HepG2 (cell line): ENCODE results near the gene PLEKHB1. TPM values are rescaled to one million over a fixed set of nuclear protein-coding genes. Genes with fewer than 3 reads are reported as not detected.

Experiments used
- ATAC-seq: fragments of 200-7000 bp; cut with Tn5 transposase; 3 replicates; pipeline ENCODE4 v1.9.1; 2020; ENCODE audit warnings: mild to moderate bottlenecking, moderate library complexity
- BruUV-seq: library from RNA; stranded (reverse); fragments of 400-500 nt; replicated peaks from 2 replicates; lab custom pipeline; 2021; lab: Mats Ljungman, UMichigan
- CTCF ChIA-PET: fragments of 300-600 bp; formaldehyde crosslinking; extraction: SDS; loops from one replicate; lab custom pipeline; 2021; ENCODE audit warnings: low total read pairs, inconsistent platforms, low intra/inter-chr PET ratio; lab: Yijun Ruan, JAX
- POLR2A ChIA-PET: fragments of 350-600 bp; sonication (Branson Sonifier 250); formaldehyde crosslinking; loops from one replicate; lab custom pipeline; 2020; ENCODE audit warnings: antibody characterized with exemption, inconsistent platforms; lab: Yijun Ruan, JAX
- DNase-seq: peaks from one replicate; pipeline ENCODE4 v3.0.0-alpha.2; 2015; ENCODE audit warnings: low spot score
- FAIRE-seq: peaks from 3 replicates; lab custom pipeline; 2011; peaks lifted over from hg19 to GRCh38; lab: Jason Lieb, UNC
- H2AFZ ChIP-seq: one replicate; pipeline ENCODE4 v1.6.1; 2011; ENCODE audit warnings: low read length, inconsistent platforms
- H3K27ac ChIP-seq: fragments of 300-600 bp; 3 replicates; pipeline ENCODE4 v1.8.0; 2011; ENCODE audit warnings: mixed run types, mild to moderate bottlenecking, mixed read lengths, low read length, inconsistent platforms; ENCODE audit not compliant: insufficient read depth; ENCODE audit errors: extremely low read length
- H3K27me3 ChIP-seq, 2 experiments: fragments of 200-600 bp in 1 of 2; 2 replicates in 1 of 2; 3 replicates in 1 of 2; pipeline versions ENCODE4 v1.6.0 to v1.8.0; 2011; ENCODE audit warnings: low read length in 2 of 2, mild to moderate bottlenecking in 2 of 2, moderate library complexity in 2 of 2, inconsistent platforms in 1 of 2; ENCODE audit not compliant: insufficient read depth in 2 of 2, control insufficient read depth in 1 of 2
- H3K36me3 ChIP-seq, 2 experiments: fragments of 200-600 bp in 1 of 2; replicated peaks in 1 of 2; 2 replicates in 1 of 2; 3 replicates in 1 of 2; pipeline versions ENCODE4 v1.5.1 to v1.8.0; 2011; ENCODE audit warnings: low read length in 2 of 2, inconsistent platforms in 1 of 2; ENCODE audit not compliant: insufficient read depth in 2 of 2, control insufficient read depth in 1 of 2
- H3K4me1 ChIP-seq: 2 replicates; pipeline ENCODE4 v1.5.1; 2012; ENCODE audit warnings: low read length, inconsistent platforms; ENCODE audit not compliant: insufficient read depth
- H3K4me2 ChIP-seq: 2 replicates; pipeline ENCODE4 v1.6.0; 2011; ENCODE audit warnings: low read depth, low read length, inconsistent platforms
- H3K4me3 ChIP-seq, 3 experiments: fragments of 200-600 bp in 1 of 3; sonication (generic), shearing (Covaris generic) in 1 of 3; replicated peaks in 1 of 3; 2 replicates each; pipeline ENCODE4 v1.5.1; 2011 to 2016; ENCODE audit warnings: low read length in 3 of 3, inconsistent platforms in 2 of 3, low read depth in 2 of 3, mild to moderate bottlenecking in 2 of 3, control low read depth in 1 of 3, mixed read lengths in 1 of 3; ENCODE audit not compliant: insufficient read depth in 1 of 3
- H3K79me2 ChIP-seq: one replicate; pipeline ENCODE4 v1.6.1; 2011; ENCODE audit warnings: low read length, inconsistent platforms; ENCODE audit not compliant: insufficient read depth
- H3K9ac ChIP-seq: 2 replicates; pipeline ENCODE4 v1.6.0; 2011; ENCODE audit warnings: mild to moderate bottlenecking, low read depth, low read length, inconsistent platforms; ENCODE audit not compliant: insufficient read depth
- H3K9me3 ChIP-seq: 2 replicates; pipeline ENCODE4 v1.5.1; 2012; ENCODE audit warnings: mild to moderate bottlenecking, low read length
- H4K20me1 ChIP-seq: 2 replicates; pipeline ENCODE4 v1.6.0; 2011; ENCODE audit warnings: inconsistent platforms, mild to moderate bottlenecking, low read length, moderate library complexity; ENCODE audit not compliant: insufficient read depth
- HDAC2 ChIP-seq: sonication (generic); formaldehyde crosslinking; IDR thresholded peaks from 2 replicates; pipeline ENCODE4 v1.4.0; 2020; ENCODE audit warnings: missing genetic modification reagents
- IRF2 ChIP-seq: IDR thresholded peaks from 2 replicates; pipeline ENCODE4 v1.6.1; 2018; ENCODE audit warnings: missing genetic modification reagents, missing compliant biosample characterization
- KMT2B ChIP-seq: IDR thresholded peaks from 2 replicates; pipeline ENCODE4 v1.6.1; 2016; ENCODE audit warnings: missing genetic modification reagents, missing compliant biosample characterization
- NCOA1 ChIP-seq: sonication (generic); formaldehyde crosslinking; IDR thresholded peaks from 2 replicates; pipeline ENCODE4 v1.9.0; 2021; ENCODE audit warnings: missing genetic modification reagents
- PHF21A ChIP-seq: sonication (generic); formaldehyde crosslinking; IDR thresholded peaks from 2 replicates; pipeline ENCODE4 v1.5.0; 2020; ENCODE audit warnings: mild to moderate bottlenecking, missing genetic modification reagents
- SOX5 ChIP-seq: IDR thresholded peaks from 2 replicates; pipeline ENCODE4 v1.6.1; 2016; ENCODE audit warnings: borderline replicate concordance
- XRCC5 ChIP-seq: fragments of 200-400 bp; formaldehyde crosslinking; optimal IDR thresholded peaks from 2 replicates; pipeline ENCODE3; 2017; ENCODE audit warnings: mild to moderate bottlenecking, low read length
- ZEB1 ChIP-seq: IDR thresholded peaks from 2 replicates; pipeline ENCODE4 v1.6.1; 2012; ENCODE audit warnings: mild to moderate bottlenecking, low read depth, inconsistent platforms; ENCODE audit not compliant: insufficient replicate concordance
- ZNF251 ChIP-seq: sonication (generic); formaldehyde crosslinking; IDR thresholded peaks from 2 replicates; pipeline ENCODE4 v1.9.0; 2021; ENCODE audit warnings: mild to moderate bottlenecking, missing genetic modification reagents
- ZNF326 ChIP-seq: sonication (generic); formaldehyde crosslinking; IDR thresholded peaks from 2 replicates; pipeline ENCODE4 v1.4.0; 2020; ENCODE audit warnings: missing genetic modification reagents, borderline replicate concordance
- WGBS: methylation state at CpG from one replicate; pipeline ENCODE4 v1.1.6; 2017; ENCODE audit warnings: low lambda C conversion rate; 5-methylcytosine and 5-hydroxymethylcytosine counted together
- in situ Hi-C: cut with HindIII; loops from 2 replicates; pipeline ENCODE4 v1.10.0; 2017; ENCODE audit warnings: low pct_unique_long_range_greater_than_20kb; ENCODE audit not compliant: extremely low pct_ligation_motif_present
- intact Hi-C: fragments of 100-400 bp; cut with micrococcal nuclease; formaldehyde crosslinking; loops from one replicate; pipeline ENCODE4 v1.10.0; 2022; ENCODE audit not compliant: unreplicated experiment
- polyA plus RNA-seq, 8 experiments: library from polyadenylated mRNA; depleted of rRNA in 3 of 8; stranded (reverse) in 7 of 8; unstranded in 1 of 8; fragments of >200 nt; fragmentation: Illumina TruSeq in 4 of 8; extraction: Trizol in 4 of 8; gene quantifications; 2 replicates each; pipeline versions ENCODE4 v1.2.1 to v1.2.3, GENCODE V29; 2011 to 2016; ENCODE audit warnings: low read depth in 4 of 8, missing spikeins in 1 of 8, mixed read lengths in 1 of 8; ENCODE audit not compliant: insufficient read depth in 1 of 8
- total RNA-seq, 5 experiments: library from RNA; depleted of rRNA; stranded (reverse); fragments of >200 nt; fragmentation: Illumina TruSeq; extraction: Trizol; gene quantifications; 2 replicates each; pipeline ENCODE4 v1.2.3, GENCODE V29; 2016; ENCODE audit warnings: low read depth in 1 of 5
- TF ChIP-seq, protein P1 (sequence below): IDR thresholded peaks from 2 replicates; pipeline ENCODE4 v1.6.1; 2016; ENCODE audit warnings: low read depth
- TF ChIP-seq, protein P2 (sequence below): sonication (generic); formaldehyde crosslinking; IDR thresholded peaks from 2 replicates; pipeline ENCODE4; 2020; ENCODE audit warnings: missing genetic modification reagents, mild to moderate bottlenecking, borderline replicate concordance
- TF ChIP-seq, protein P3 (sequence below): sonication (generic); formaldehyde crosslinking; IDR thresholded peaks from 2 replicates; pipeline ENCODE4 v1.4.0; 2020; ENCODE audit warnings: missing genetic modification reagents, borderline replicate concordance
- TF ChIP-seq, protein P4 (sequence below): sonication (generic); formaldehyde crosslinking; IDR thresholded peaks from 2 replicates; pipeline ENCODE4 v1.4.0; 2020; ENCODE audit warnings: missing genetic modification reagents, mild to moderate bottlenecking, borderline replicate concordance
- TF ChIP-seq, protein P5 (sequence below): sonication (generic); IDR thresholded peaks from 2 replicates; pipeline ENCODE4 v1.6.1; 2016; ENCODE audit warnings: low read depth, borderline replicate concordance

PLEKHB1 gene
- total and polyA plus RNA-seq, 2 of the 13 experiments (the other 11 are each of a cell fraction or from before 2014, with no cell fraction given), result 68.0 to 99.3 TPM

DNA sequence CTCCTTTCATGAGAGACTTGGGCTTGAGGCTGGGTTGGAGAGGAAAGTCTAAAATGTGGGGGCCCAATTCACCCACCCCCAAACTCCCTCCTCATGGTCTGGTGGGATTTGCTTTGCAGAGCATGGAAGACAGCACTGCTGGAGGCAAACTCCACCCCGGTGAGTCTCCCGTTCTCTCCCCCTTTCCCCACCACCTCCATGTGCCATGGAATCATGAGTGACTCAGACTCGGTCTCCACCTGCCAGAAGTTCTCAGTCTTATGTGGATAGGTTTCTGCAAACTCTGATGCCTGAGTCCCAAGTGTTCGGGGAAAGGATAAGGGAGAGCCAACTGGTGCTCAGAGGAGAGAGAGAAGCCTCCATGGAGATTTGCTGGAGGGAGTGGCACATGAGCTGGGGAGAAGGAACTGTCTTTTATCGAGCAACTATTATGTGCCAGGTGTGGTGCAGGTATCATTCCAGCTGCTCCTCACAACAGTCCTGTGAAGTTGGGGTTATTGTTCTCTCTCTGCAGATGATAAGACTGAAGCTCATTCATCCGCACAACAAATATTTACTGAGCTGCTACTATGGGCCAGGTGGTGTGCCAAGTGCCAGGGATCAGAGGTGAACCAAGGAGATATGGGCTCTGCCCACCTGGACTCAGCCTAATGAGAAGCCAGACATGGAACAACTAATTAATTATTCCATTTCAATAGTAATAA is 6.6 kb downstream of the PLEKHB1 start:
- no peaks in the 10 kb centered on the region for H3K27me3 ChIP-seq
- no TSS peak for BruUV-seq
- H3K4me2 ChIP-seq, result peak overlapping the region; percentile 47
- no peak overlapping the region for H2AFZ ChIP-seq
- ChIA-PET CTCF (interaction anchor here (0.8 to 0.9 kb wide), 2 partner anchors 8 to 27 kb away, joined by 3 read pairs; no protein-coding TSS in a partner anchor), POLR2A (interaction anchor here (0.7 to 2.1 kb wide), 4 partner anchors 13 to 126 kb away, joined by 3 to 9 read pairs (median 3); no protein-coding TSS in a partner anchor)
- H3K4me1 ChIP-seq, result peaks cover 75% of the 10 kb centered on the region
- DNase-seq, result peak; percentile 42
- in situ Hi-C loops (loop anchor here (10.0 kb wide), 1 partner anchor 168 kb away; no protein-coding TSS in a partner anchor), intact Hi-C loops (loop anchor here (2.0 to 10.0 kb wide), 2 partner anchors 28 to 178 kb away; no protein-coding TSS in a partner anchor)
- WGBS, result 60% methylated on average over 6 of the region's 6 CpGs
- no peaks in the 10 kb centered on the region for H3K9me3 ChIP-seq
- H3K9ac ChIP-seq, result peak overlapping the region; percentile 66
- peaks cover 2% of the 10 kb centered on the region for H3K79me2 ChIP-seq
- H3K27ac ChIP-seq, result peak overlapping the region; percentile 89
- peak overlapping the region in 1 of 3 experiments; percentile 26; a peak in 1 of 6 replicates for H3K4me3 ChIP-seq
- H3K36me3 ChIP-seq, result peaks cover 5 to 16% of the 10 kb centered on the region in 2 experiments
- no peak for FAIRE-seq
- H4K20me1 ChIP-seq, result no peaks in the 10 kb centered on the region
- no peak for ATAC-seq
- TF ChIP-seq ZNF326 (CRISPR knock-in tag) (no peak), ZEB1 (peak; percentile 86), IRF2 (CRISPR knock-in tag) (no peak), KMT2B (0 out of 2 replicates have a peak, but pooled peaks have one; percentile 6), ZNF251 (no peak), NCOA1 (CRISPR knock-in tag) (peak; percentile 25; the same call in 1 of the 2 replicates), HDAC2 (peak; percentile 48; the same call in 1 of the 2 replicates), SOX5 (CRISPR knock-in tag) (peak; percentile 12; the same call in 1 of the 2 replicates), XRCC5 (peak; percentile 31), PHF21A (CRISPR knock-in tag) (0 out of 2 replicates have a peak, but pooled peaks have one; percentile 15)
- TF ChIP-seq, protein P1, sequence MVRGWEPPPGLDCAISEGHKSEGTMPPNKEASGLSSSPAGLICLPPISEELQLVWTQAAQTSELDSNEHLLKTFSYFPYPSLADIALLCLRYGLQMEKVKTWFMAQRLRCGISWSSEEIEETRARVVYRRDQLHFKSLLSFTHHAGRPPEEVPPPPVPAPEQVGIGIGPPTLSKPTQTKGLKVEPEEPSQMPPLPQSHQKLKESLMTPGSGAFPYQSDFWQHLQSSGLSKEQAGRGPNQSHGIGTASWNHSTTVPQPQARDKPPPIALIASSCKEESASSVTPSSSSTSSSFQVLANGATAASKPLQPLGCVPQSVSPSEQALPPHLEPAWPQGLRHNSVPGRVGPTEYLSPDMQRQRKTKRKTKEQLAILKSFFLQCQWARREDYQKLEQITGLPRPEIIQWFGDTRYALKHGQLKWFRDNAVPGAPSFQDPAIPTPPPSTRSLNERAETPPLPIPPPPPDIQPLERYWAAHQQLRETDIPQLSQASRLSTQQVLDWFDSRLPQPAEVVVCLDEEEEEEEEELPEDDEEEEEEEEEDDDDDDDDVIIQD, result no peak
- TF ChIP-seq, protein P2, sequence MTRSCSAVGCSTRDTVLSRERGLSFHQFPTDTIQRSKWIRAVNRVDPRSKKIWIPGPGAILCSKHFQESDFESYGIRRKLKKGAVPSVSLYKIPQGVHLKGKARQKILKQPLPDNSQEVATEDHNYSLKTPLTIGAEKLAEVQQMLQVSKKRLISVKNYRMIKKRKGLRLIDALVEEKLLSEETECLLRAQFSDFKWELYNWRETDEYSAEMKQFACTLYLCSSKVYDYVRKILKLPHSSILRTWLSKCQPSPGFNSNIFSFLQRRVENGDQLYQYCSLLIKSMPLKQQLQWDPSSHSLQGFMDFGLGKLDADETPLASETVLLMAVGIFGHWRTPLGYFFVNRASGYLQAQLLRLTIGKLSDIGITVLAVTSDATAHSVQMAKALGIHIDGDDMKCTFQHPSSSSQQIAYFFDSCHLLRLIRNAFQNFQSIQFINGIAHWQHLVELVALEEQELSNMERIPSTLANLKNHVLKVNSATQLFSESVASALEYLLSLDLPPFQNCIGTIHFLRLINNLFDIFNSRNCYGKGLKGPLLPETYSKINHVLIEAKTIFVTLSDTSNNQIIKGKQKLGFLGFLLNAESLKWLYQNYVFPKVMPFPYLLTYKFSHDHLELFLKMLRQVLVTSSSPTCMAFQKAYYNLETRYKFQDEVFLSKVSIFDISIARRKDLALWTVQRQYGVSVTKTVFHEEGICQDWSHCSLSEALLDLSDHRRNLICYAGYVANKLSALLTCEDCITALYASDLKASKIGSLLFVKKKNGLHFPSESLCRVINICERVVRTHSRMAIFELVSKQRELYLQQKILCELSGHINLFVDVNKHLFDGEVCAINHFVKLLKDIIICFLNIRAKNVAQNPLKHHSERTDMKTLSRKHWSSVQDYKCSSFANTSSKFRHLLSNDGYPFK (CRISPR knock-in tag), result 0 out of 2 replicates have a peak, but pooled peaks have one; percentile 29
- TF ChIP-seq, protein P3, sequence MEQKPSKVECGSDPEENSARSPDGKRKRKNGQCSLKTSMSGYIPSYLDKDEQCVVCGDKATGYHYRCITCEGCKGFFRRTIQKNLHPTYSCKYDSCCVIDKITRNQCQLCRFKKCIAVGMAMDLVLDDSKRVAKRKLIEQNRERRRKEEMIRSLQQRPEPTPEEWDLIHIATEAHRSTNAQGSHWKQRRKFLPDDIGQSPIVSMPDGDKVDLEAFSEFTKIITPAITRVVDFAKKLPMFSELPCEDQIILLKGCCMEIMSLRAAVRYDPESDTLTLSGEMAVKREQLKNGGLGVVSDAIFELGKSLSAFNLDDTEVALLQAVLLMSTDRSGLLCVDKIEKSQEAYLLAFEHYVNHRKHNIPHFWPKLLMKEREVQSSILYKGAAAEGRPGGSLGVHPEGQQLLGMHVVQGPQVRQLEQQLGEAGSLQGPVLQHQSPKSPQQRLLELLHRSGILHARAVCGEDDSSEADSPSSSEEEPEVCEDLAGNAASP (CRISPR knock-in tag), result peak; percentile 63; the same call in 1 of the 2 replicates
- TF ChIP-seq, protein P4, sequence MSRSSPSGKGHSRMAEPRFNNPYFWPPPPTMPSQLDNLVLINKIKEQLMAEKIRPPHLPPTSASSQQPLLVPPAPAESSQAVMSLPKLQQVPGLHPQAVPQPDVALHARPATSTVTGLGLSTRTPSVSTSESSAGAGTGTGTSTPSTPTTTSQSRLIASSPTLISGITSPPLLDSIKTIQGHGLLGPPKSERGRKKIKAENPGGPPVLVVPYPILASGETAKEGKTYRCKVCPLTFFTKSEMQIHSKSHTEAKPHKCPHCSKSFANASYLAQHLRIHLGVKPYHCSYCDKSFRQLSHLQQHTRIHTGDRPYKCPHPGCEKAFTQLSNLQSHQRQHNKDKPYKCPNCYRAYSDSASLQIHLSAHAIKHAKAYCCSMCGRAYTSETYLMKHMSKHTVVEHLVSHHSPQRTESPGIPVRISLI (CRISPR knock-in tag), result no peak
- TF ChIP-seq, protein P5, sequence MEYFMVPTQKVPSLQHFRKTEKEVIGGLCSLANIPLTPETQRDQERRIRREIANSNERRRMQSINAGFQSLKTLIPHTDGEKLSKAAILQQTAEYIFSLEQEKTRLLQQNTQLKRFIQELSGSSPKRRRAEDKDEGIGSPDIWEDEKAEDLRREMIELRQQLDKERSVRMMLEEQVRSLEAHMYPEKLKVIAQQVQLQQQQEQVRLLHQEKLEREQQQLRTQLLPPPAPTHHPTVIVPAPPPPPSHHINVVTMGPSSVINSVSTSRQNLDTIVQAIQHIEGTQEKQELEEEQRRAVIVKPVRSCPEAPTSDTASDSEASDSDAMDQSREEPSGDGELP, result peak; percentile 18; the same call in 1 of the 2 replicates
